Bronchial epithelial cell (primary cell): ENCODE results near the gene IL1RN. TPM values are rescaled to one million over a fixed set of nuclear protein-coding genes. Genes with fewer than 3 reads are reported as not detected.

Source experiments
- DNase-seq: peaks from one replicate; pipeline ENCODE4 v3.0.0-alpha.2; 2010; ENCODE audit warnings: low read depth
- FAIRE-seq: peaks from 2 replicates; lab custom pipeline; 2011; peaks lifted over from hg19 to GRCh38; lab: Jason Lieb, UNC
- H3K27me3 ChIP-seq: 2 replicates; pipeline ENCODE4 v1.5.1; 2011; ENCODE audit warnings: low read length; ENCODE audit not compliant: control insufficient read depth, insufficient read depth
- H3K36me3 ChIP-seq: 2 replicates; pipeline ENCODE4 v1.5.1; 2011; ENCODE audit warnings: low read length; ENCODE audit not compliant: control insufficient read depth, insufficient read depth
- H3K4me3 ChIP-seq: 2 replicates; pipeline ENCODE4 v1.5.1; 2011; ENCODE audit warnings: mild to moderate bottlenecking, low read depth, low read length, control low read depth
- CTCF ChIP-seq: IDR thresholded peaks from 2 replicates; pipeline ENCODE4 v1.5.1; 2011; ENCODE audit warnings: mild to moderate bottlenecking, moderate library complexity, low read length, control low read depth, inconsistent platforms; ENCODE audit not compliant: insufficient read depth, severe bottlenecking
- total RNA-seq: library from RNA; depleted of rRNA; stranded (reverse); fragments of >200 nt; gene quantifications from 2 replicates; pipeline ENCODE4 v1.2.1, GENCODE V29; 2014

IL1RN gene
- total RNA-seq, 1 donor from 2014 or later: 71.9 TPM

GRCh38 chr2:113169002-113169530 is 41.7 kb downstream of the IL1RN start:
- Histone ChIP-seq H3K4me3 (no peak overlapping the region), H3K36me3 (peaks cover 3% of the 10 kb centered on the region), H3K27me3 (no peaks in the 10 kb centered on the region)
- DNase-seq (no peak), FAIRE-seq (no peak)
- no peak for TF ChIP-seq CTCF

- Histone ChIP-seq H3K36me3 (peaks cover 3% of the 10 kb centered on the region), H3K27me3 (no peaks in the 10 kb centered on the region), H3K4me3 (no peak overlapping the region)
- DNase-seq: no peak
- no peak for TF ChIP-seq CTCF
- FAIRE-seq: no peak
Observed at GRCh38 chr2:113169586-113169985, 42.2 kb downstream of the IL1RN start.

GRCh38 chr2:113171334-113172075 is 44.1 kb downstream of the IL1RN start:
- no peak overlapping the region for H3K4me3 ChIP-seq
- DNase-seq (no peak), FAIRE-seq (no peak)
- H3K27me3 ChIP-seq: no peaks in the 10 kb centered on the region
- no peak for TF ChIP-seq CTCF
- peaks cover 3% of the 10 kb centered on the region for H3K36me3 ChIP-seq

DNA sequence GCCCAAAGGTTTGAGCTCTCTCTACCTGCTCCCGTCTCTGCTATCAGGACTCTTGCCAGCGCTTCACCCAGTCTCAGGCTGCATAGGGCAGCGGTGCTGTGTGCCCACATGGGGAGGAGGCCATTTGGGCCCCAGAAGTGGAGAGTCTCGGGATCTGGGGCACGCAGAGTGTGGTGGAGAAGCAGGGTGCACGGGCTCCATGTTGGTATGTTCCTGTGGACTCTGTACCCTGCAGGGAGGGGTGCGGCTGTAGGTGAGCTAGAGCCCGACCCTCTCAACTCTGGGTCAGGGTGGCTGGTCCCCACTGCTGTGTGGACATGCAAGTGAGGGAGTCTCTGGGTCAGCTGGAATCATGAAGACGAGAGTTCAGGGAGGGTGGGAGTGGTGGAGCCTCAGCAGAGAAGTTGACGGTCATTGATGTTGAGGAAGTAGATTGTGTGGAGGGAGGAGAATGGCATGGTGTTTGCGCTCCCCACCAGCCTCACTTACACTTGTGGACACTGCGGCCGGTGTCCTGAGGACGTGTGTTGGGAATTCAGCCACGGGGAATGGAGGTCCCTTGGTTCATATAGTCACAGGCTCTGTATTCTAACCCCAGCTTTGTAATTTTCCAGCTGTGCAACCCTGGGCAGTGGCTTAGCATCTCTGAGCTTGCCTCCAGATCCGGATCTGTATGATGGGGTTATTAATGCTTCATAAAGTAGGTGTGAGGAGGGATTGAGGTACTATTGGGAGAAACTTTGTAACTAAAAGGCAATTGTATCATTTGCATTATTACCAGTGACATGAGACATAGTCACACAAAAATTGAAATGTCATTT is 45.5 kb downstream of the IL1RN start:
- H3K4me3 ChIP-seq: no peak overlapping the region
- H3K27me3 ChIP-seq: no peaks in the 10 kb centered on the region
- H3K36me3 ChIP-seq: peaks cover 2% of the 10 kb centered on the region
- DNase-seq (no peak), FAIRE-seq (no peak)
- TF ChIP-seq CTCF: no peak

GRCh38 chr2:113173542-113174375 is 46.4 kb downstream of the IL1RN start, which contains the start of gene PSD4:
TSS of gene PSD4 (plus strand) at chr2:113173971. CDS start at chr2:113182457, 8,486 bp downstream.
- H3K4me3 ChIP-seq: no peak within 1 kb of the TSS
- no peak for FAIRE-seq
- no peak for DNase-seq
- TF ChIP-seq CTCF: no peak
- H3K27me3 ChIP-seq: no peaks in the 10 kb centered on the region
- H3K36me3 ChIP-seq: peaks cover 2% of the 10 kb centered on the region
